Activated T-cell treated with anti-CD3 and anti-CD28 coated beads for 4 hours (primary cell): ENCODE measurements around the gene HMGN1.
"Not testable (repeated sequence)": the region's sequence is repeated elsewhere in the genome, so short reads cannot be mapped to it uniquely, and the experiment has no call there.

Experiments used
- DNase-seq: peaks from one replicate; pipeline ENCODE4 v3.0.0-alpha.2; 2020

HMGN1 gene, protein sequence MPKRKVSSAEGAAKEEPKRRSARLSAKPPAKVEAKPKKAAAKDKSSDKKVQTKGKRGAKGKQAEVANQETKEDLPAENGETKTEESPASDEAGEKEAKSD

DNA sequence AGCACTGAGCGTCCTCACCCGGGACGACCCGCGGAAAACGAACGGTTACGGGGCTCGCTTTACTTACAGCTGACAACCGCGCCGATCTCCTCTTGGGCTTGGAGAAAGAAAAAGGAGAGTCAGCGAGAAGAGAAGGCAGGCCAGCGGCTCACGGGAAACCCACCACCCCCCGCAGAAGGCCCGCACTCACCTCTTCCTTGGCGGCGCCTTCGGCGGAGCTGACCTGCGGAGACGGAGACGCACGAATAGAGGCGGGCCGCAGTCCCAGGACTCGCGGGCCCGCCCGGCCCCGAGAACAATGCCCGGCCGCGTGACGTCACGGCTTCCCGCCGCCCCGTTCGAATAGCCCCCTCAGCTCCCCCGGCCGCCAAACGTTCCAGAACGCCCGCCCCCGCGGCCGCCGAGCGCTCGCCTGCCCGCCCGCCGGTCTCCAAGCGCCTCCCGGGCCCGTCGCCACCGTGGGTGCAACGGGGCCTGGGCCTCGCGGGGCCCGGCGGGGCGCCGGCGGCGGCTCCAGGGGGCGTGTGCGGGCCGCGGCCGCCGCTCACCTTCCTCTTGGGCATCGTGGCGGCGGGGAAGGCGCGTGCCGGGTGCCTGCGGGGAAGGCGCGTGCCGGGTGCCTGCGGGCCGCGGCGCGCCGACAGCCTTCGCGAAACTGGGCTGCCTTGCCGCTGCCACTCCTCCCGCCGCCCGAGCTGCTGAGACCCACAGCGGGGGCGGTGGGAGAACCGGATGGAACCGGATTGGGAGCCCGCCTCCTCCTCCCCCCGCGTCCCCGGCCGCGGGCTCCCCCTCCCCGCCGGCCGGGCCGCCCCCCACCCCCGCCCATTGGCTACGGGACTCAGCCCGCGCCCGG lies at the start of gene HMGN1:
HMGN1 (minus strand) TSS at position 734 of the 856 bp plus-strand sequence; CDS start at position 563, 171 bp downstream.
- peak; percentile 87 for DNase-seq

DNA sequence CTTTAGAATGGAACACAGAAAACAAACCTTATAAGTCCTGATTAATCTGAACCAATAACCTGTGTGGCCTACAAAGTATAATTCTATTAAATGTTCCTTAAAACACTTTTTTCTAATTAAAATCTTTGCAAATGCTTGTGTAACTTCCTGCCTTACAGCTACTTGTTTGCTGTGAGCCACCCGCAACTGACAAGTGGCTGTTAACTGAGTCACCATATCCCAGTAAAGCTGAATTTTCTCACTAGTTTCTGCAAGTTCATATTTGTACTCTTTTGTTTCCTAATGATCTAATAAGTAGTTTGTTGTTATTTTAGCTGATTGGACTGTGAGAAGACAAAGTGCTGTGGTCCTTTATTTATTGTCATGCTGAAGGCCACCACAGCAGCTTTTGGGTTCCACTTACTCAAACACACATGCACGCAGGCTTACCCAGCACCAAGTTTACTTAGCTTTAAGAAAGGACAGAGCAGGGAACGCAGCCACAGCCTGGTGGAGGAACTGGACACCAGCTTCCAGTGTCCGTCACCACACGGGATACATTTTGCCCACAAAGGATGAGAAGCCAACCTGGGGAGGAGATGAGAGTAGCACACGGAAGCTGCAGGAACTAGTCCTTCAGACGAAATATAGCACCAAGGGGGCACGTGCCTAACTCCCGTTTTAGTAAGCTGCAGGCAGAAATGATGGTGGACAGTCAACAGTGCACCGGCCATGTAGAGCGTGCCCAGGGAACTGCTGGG lies 48.9 kb upstream of the HMGN1 start:
- no peak for DNase-seq

DNA sequence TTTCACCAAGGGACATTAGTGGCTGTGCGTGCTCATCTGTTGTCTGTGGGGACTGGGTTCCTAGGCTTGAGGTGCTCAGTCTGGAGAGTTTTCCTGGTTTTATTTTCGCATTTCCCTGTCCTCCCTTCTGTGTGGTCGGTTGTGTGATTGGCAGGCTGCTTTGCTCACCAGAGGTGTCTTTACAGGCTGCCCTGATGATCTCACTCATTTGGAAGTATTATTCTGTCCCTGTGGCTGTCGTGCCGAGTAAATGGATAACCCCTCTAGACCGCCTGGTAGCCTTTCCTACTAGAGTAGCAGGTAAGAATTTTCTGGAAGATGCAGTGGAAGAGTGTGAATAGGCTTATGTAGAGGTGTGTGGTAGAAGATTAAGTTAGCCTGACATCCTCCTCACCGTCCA lies 44.1 kb upstream of the HMGN1 start:
- DNase-seq, result no peak

DNA sequence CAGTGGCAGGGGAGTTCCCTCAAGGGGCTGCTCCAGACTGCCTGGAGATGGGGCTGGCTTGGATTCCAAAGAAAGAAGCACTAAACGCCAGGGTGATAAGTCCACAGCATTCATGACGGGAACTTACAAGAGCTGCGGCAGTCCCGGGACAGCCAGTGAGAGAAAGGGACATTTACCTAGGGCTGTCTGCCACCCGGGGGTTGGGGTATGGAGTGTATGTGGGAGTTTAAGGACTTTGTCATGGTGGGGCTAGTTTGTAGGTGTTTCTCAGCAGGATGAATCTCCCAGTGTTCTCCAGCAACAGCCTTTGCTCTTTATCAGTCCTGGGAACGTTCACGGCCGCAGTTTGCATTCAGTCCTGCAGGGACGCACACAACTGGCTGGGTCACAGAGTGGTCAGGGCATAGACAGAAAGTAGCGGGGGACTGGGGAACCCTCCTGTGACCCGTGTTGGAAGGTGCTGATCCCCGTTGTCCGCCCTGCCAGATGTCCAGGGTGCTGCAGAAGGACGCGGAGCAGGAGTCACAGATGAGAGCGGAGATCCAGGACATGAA lies 41.4 kb upstream of the HMGN1 start:
- DNase-seq, result no peak

DNA sequence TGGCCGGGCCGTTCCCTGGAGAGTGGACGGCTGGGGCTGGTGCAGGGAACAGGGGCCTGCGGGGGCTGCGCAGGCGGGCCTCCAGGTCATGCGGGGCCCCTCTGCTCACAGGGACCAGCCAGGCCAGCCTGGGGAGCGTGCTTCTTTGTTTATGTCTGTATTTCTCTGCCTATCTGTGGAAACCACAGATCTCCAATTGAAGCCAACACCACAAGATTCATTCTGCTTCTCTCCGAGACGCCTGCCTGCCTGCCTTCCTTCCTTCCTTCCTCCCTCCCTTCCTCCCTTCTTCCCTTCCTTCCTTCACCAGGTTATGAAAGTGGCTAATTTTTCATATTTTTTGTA lies 39.9 kb upstream of the HMGN1 start:
- no peak for DNase-seq

DNA sequence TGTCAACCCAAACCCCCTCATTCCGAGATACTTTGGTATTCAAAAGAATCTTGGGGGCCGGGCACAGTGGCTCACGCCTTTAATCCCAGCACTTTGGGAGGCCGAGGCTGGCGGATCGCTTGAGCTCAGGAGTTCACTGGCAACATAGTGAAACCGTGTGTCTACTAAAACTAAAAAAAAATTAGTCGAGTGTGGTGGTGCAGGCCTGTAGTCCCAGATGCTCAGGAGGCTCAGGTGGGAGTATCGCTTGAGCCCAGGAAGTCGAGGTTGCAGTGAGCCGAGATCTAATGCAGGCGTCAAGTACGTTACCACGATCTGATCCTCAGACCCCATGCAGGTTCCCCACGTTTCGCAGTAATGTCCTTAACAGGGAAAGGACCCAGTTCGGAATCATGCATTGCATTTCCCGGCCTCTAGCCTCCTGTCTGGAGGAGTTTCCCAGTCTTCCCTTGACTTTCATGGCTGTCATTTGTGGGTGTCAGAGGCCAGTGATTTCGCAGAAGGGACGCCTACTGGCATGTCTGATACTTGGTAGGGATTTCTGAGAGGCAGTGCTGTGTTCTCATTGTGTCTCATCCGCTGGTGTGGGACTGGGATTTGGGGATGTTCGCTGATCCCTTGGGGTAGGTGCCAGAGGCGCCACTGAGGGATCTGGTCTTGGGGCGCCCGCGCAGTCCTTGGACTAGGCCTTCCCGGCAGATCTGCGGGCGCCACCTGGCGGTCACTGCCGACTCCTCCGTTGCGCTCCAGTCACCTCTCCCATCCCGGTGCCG lies 39.3 kb upstream of the HMGN1 start:
- DNase-seq, result peak; percentile 83

DNA sequence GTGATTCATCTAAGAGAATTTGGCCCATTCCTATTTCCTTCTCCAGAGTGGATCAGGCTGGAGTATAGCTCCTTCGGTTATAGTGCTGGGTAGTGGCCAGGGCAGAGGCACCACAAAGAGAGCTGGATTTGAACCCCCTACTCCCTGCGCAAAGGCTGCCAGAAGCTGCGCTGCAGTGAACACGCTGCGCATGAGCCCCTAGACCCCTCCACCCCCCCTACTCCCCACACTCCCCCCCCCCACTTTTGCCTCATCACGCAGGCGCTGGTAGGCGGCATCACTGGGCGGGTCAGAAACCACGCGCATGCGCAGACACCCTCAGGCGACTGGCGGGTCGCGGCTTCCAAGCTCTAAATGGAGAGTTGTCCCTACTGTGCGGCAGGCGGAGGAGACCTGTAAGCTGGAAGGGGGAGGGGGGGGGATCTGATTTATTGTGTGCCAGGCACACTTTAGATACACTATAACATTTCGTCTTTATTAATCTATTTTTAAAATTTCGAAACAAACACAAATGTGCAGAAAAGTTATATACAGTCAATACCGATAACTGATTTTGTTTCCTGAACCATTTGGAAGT lies 38.7 kb upstream of the HMGN1 start:
- peak; percentile 87 for DNase-seq

DNA sequence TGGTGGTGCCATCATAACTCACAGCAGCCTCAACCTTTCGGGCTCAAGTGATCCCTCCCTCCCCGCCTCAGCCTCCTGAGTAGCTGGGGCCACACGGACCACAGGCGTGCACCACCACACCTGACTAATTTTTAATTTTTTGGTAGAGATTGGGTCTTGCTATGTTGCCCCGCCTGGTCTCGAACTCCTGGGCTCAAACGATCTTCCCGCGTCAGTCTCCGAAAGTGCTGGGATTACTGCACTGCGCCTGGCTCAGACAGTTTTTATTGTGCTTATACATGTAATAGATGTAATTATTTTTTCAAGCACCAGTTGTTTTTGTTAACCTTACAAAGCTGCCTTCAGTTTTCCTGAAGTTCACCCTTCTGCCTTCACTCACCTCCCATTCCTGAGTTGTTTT lies 38.0 kb upstream of the HMGN1 start:
- DNase-seq, result no peak

DNA sequence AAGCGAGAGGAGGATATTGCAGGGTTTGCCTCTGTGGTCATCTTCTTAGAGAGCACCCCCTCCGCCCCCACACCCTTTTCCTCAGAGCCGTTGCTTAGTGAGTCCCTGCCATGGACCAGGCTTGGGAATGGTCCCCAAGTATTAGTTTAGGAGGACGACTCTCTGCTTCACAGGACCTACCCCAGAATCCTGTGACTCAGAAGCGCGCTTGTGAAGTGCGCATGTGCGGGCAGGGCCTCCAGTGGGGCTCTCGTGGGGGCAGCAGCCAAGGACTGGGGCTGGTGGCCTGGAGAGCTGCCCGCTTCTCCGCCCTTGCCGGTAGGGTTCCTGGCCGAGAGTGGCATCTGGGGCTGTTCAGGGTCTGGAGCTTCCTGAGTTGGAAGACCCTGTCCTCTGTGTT lies 37.3 kb upstream of the HMGN1 start:
- DNase-seq, result no peak

DNA sequence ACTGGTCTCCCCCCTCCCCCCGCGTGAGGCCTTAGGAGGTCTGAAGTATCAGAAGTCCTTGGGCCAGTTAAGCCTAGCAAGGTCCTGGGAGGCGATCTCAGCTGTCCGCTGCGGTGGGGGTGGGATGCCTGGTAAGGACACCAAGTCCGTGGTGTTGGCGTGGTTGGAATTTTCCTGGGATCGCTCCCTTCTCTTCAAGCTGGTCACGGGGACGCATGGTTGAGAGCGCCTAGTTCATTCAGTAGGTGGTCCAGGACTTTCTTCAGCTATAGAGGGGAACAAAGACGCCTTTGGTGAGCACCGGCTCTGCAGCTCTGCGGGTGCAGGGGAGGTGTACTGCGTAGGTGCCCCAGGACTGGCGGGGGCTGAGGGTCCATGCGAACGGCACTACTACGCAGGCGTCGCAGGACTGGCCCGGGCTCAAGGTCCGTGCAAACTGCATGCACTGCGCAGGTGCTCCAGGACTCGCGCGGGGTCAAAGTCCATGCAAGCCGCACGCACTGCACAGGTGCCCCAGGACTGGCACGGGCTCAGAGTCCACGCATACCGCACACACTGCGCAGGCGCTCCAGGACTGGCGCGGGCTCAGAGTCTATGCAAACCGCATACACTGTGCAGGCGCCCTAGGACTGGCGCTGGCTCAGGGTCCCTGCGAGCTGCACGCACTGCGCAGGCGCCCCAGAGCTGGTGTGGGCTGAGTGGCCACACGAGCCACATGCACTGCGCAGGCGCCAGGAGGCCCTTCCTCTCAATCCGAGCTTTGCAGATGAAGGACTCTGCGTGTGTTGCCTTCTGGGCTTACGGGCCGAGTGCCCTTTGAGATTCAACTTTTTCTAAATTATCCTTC lies 36.6 kb upstream of the HMGN1 start:
- DNase-seq, result peak; percentile 16

DNA sequence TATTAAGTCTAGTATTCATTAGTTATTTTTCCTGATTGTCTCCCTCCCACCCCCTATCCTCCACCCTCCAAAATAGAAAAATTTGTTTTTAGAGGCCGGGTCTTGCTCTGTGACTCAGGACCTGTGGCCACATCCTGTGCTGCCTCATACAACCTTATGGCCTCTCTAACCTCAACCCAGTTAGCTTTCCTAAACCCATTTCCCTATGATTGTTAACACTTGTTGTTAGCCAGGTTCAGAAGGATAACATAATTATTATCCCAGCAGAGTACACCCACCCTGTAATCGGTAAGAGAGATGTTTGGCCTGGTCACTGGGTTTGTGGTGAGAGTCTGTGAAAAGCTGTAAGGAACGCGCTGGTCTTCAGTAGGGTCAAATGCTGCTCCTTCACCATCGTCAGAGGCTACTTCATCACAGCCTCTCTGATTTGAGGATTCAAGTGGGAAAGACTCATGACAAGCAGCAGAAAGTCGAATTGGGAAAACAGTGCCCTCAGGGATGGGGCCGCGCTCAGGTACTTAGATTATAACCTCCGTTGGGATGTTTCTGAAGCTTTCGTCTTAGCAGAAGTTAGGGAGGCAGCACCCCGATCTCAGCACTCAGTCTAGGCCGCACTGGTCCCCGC lies 35.9 kb upstream of the HMGN1 start:
- no peak for DNase-seq

DNA sequence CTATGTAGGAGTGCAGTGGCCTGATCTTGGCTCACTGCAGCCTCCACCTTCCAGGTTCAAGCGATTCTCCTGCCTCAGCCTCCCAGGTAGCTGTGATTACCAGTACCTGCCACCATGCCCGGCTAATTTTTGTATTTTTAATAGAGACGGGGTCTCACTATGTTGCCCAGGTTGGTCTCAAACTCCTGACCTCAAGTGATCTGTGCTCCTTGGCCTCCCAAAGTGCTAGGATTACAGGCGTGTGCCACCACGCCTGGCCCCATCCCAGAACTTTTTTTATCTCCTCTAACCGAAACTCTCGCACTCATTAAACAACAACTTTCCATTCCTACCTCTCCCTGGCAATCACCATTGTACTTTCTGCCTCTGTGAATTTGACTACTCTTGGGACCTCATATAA lies 33.2 kb upstream of the HMGN1 start:
- DNase-seq, result not testable (repeated sequence)

DNA sequence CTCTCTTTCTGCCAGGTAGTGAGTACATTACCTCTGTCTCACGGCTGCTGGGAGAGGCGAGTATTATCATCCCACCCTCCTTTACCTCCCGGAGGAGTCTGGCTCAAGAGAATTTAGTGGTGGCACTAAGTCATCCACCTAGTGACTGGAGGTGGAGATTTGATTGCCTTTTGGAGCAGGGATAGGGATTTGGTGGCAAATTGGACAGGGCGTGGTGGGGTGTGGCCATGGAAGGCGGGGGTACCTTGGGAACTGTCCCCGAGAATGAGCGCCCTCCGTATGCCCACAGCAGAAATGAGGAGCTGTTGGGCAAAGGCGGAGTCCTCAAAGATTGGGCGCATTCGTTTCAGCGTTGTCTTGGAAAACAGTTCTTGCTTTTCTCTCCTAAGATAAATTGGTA lies 32.1 kb upstream of the HMGN1 start:
- no peak for DNase-seq

DNA sequence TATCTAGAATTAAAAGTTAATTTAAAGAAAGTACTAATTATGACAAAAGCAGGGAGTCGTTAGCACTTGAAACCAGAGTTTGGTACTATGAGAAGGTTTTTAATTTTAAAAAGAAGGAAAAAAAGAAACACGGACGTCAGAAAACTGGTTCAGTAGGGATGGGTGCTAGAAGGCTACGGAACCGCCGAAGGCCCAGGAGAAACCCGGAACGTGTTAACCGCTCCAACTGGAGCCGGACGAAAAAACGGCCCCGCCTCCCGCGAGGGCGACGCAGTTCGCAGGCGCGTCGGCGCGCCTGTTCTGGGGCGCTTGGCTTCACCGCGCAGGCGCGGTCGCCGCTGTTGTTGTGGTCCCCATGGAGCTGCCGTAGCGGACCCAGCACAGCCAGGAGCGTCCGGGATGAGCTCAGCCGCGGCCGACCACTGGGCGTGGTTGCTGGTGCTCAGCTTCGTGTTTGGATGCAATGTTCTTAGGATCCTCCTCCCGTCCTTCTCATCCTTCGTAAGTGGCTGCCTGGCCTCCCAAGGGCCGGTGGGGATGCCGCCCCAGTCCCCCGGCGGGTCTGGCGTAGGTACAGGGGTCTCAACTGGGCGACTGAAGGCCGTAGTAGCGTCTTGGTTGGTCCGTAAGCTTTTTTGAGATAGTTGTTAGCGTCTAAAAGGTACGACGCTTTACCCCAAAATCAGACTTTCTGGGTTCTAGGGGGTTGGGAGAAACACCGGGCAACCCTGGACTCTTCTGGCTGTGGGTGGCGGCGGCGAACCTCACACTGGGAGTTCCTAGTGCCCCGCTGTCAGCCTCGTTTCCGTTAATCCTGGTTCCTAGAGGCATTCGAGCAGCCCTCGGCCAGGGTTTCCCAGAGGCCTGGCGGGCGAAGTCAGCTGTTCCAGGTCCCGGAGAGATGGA lies 31.4 kb upstream of the HMGN1 start:
- peak; percentile 67 for DNase-seq

DNA sequence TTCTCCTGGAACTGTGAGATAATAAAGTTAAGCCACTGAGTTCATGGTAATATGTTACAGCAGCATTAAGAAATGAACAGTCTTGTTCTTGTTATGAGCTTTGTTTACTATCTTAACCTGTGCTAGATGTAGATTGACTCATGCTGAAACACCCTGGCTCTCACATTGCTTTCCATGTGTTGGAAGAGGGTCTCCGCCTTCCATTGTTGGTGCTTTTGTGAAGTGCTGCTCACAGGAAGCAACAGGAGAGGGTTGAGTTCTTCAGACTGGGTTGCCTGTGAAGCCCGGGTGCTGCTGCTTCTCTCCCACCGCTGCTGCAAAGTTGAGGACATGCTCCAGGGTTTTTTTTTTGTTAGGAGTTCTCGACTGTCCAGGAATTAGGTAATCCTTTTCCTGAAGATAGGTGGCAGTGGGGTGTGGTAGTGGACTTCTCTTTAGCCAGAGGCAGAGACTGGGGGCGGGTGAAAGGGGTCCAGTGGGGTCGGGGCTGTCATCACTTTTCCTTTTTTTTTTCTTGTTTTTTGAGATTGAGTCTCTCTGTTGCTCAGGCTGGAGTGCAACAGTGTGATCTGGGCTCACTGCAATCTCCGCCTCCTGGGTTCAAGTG lies 28.7 kb upstream of the HMGN1 start:
- DNase-seq, result no peak

DNA sequence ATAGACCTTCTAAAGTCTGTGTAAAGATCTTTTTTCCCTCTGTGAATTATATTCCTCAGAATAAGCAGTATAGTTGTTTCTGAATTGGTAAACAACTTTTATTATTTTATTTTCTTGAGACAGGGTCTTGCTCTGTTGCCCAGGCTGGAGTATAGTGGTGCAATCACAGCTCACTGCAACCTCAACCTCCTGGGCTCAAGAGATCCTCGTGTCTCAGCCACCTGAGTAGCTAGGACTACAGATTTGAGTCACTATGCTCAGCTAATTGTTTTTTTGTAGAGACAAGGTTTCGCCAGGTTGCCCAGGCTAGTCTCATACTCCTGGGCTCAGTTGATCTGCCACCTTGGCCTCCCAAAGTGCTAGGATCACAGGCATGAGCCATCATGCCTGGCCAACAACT lies 26.6 kb upstream of the HMGN1 start:
- DNase-seq, result no peak

DNA sequence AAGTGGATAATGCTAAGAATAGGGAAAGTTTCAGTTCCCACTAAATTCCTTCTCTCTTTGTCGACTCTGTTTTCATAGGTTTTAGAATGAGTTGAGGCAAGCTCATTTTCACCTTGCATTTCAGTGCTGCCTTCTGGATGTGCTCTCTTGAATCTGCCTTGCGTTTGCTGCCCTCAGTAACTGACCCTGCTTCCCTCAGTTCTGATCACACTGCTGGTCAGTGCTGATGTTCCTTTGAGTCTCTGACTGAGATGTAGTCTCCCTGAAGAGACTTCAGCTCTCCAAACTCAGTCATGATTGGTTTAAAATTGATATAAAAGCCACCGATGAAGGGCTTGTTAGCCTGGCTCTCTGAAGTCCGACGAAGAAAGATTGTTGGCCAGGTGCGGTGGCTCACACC lies 25.2 kb upstream of the HMGN1 start:
- DNase-seq, result no peak

DNA sequence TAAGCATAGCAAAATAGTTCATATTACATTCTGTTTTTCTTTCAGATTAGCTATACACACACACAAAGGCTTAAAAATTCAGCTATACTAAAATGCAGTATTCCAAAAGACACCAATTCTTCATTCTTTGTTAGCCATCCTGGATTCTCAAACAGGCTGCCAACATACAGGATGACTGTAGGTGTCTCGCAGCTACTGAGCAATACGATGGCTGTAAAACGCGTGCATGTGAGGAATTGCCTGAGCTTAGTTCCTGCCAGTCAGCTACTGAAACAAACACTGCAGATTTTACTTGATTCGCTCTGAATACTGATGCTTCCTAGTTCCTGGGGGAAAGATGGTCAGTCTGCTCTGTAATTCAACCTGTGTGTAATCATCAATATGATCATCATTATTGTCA lies 24.7 kb upstream of the HMGN1 start:
- no peak for DNase-seq

DNA sequence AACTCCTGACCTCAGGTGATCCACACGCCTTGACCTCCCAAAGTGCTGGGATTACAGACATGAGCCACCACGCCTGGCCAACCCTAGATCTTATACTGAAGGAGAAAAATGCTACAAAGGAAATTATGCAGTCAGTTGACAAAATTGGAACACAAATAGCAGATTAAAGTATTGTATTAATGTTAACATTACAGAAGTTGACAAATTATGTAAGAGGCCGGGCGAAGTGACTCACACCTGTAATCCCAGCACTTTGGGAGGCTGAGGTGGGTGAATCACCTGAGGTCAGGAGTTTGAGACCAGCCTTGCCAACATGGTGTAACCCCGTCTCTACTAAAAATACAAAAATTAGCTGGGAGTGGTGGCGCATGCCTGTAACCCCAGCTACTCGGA lies 21.0 kb upstream of the HMGN1 start:
- DNase-seq, result not testable (repeated sequence)

DNA sequence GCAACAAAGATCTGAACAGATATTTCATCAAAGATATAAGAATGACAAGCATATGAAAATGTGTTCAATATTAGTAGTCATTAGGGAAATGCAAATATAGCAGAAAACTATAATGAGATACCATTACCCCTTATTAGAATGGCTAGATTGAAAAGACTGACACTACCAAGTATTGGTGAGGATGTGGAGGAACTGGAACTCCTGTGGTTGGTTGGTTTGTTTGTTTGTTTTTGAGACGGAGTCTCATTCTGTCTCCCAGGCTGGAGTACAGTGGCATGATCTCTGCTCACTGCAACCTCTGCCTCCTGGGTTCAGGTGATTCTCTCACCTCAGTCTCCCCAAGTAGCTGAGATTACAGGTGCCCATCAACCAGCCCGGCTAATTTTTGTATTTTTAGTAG lies 18.9 kb upstream of the HMGN1 start:
- no peak for DNase-seq
